Fibroblast of villous mesenchyme (primary cell): ENCODE data around the gene SCYGR5. TPM values are rescaled to one million over a fixed set of nuclear protein-coding genes. Genes with fewer than 3 reads are reported as not detected.
"Not testable (repeated sequence)": the region's sequence is repeated elsewhere in the genome, so short reads cannot be mapped to it uniquely, and the experiment has no call there.

Source experiments
- DNase-seq: peaks from one replicate; pipeline ENCODE4 v3.0.0-alpha.2; 2010; ENCODE audit warnings: low read depth
- H3K4me3 ChIP-seq: 2 replicates; pipeline ENCODE4 v1.5.1; 2011; ENCODE audit warnings: low read depth, mild to moderate bottlenecking, low read length
- CTCF ChIP-seq: IDR thresholded peaks from 2 replicates; pipeline ENCODE4 v1.5.1; 2012; ENCODE audit warnings: low read depth, mild to moderate bottlenecking, low read length; ENCODE audit not compliant: insufficient read depth
- total RNA-seq: library from RNA; depleted of rRNA; stranded (reverse); fragments of >200 nt; gene quantifications from 2 replicates; pipeline ENCODE4 v1.2.3, GENCODE V29; 2012

The SCYGR5 gene
- total RNA-seq, 1 donor = not detected

DNA sequence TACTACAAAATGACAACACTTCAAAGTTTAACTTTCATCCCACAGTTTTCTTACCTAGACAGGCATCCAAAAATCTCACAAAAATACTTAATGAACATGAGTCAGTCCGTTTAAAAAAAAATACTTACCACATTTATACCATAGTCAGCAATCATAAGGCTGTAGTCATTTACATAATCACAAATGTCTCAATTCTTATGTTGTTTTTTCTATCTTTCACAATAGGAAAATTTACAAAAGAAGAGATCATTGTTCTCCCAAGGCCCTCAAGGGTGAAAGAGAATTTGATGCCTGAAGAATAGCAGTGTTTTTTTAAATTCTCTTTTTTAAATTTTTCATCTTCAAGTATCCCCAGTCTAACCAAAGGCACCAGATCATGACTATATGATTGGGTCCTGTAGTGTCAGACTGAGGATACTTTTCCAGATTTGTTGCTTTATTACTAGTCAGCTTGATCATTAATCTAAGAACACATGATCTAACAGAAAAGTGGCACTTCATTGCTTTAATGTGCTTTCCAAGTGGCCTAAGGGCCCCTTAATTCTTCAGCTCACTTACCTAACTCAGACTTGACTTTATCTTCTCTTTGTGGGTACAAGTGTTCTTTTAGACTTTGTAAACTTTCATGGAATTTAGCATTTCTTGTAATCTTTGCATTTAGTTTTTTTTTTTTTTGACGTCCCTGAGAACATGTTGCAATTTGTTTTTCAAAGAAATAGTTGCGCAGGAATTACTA lies 4.7 kb downstream of the SCYGR5 start:
- DNase-seq = peak; percentile 41

GRCh38 chr2:227673620-227674019 lies 7.0 kb downstream of the SCYGR5 start:
- not testable (repeated sequence) for DNase-seq, H3K4me3 ChIP-seq

More for the DNA sequence above, 4.7 kb downstream of the SCYGR5 start:
- TF ChIP-seq CTCF = no peak
- H3K4me3 ChIP-seq = no peak overlapping the region

GRCh38 chr2:227674485-227674884 lies 7.9 kb downstream of the SCYGR5 start:
- TF ChIP-seq CTCF = no peak
- no peak overlapping the region for H3K4me3 ChIP-seq
- DNase-seq = peak; percentile 19

DNA sequence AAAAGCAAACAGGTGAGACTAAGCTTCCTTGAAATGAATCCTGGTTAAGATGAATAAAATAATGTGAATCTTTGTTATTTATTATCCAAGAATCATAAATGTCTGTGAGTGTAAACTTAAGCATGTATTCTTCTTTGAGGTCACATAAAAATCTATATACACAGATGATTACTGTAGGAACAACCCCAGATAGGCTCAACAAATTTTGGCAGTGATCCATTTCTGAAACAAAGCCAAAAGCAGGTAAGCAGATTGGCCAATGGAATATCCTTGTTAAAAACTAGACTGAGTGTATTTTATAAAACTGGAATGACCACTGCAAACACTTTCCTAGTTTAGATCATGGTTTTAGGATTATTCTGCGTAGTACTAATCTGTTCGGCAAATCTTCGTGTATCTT lies 11.3 kb downstream of the SCYGR5 start:
- DNase-seq = no peak
- TF ChIP-seq CTCF = no peak
- H3K4me3 ChIP-seq = no peak overlapping the region

GRCh38 chr2:227684258-227684657 lies 17.7 kb downstream of the SCYGR5 start:
- DNase-seq = no peak
- no peak for TF ChIP-seq CTCF
- no peak overlapping the region for H3K4me3 ChIP-seq

DNA sequence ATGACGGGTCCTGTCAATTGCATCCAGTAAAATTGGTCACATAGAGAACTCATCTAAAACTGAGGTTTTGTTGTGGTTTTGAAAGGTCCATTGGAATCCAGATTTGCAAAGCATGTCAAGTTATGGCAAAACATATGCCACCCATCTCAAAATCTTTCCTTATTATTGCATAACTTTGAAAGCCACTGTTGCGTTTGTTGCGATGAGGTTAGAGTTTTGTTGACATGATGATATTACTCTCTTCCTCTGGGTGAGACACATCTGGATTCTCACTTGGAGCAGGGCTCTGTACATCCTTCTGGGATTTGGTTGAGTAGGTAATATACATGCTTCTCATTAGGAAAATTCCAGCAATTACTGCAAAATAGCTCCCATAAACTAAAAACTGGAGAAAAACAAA lies 20.6 kb downstream of the SCYGR5 start:
- H3K4me3 ChIP-seq = no peak overlapping the region
- DNase-seq = peak; percentile 66
- no peak for TF ChIP-seq CTCF

DNA sequence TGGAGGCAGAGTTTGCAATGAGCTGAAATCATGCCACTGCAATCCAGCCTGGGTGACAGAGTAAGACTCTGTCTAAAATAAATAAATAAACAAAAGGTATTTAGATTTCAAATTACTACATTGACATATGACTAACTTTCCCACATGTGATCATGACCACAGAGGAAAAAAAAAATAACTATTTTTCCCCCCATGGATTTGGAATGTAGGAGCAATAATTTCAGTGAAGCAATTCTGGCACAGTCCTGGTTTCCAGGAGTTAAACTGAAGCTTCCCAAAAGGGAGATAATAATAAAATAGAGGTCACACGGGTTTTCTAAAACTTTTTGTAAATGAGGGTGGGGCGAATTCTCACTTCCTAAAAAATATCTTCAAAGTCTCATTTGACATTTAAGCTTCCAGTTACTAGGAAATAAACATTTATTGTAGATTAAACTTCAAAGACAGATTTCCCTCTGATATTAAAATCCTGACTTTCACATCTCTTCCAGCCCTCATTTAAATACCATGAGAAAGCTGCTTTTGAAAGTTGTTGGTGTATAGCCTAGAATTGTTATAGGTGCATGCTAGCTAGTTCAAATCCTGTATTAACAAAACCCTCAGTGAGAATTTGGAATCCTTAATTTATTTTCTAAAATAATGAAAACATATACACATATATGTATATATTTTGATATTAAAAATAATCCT lies 30.5 kb downstream of the SCYGR5 start:
- TF ChIP-seq CTCF = no peak
- peak; percentile 7 for DNase-seq

More for the DNA sequence above, 30.5 kb downstream of the SCYGR5 start:
- no peak overlapping the region for H3K4me3 ChIP-seq
